Lower leg skin (tissue), 3 donors: ENCODE data around the gene NOSTRIN.

Experiments used
- CTCF ChIP-seq, 3 donors: fragments of 450-650 bp; IDR thresholded peaks; one replicate each; pipeline ENCODE4 v1.5.1; 2016; ENCODE audit warnings: antibody characterized with exemption in 3 of 3, mild to moderate bottlenecking in 3 of 3, moderate library complexity in 2 of 3
- POLR2A ChIP-seq, 2 donors: fragments of 450-650 bp; IDR thresholded peaks; one replicate each; pipeline ENCODE4 v1.6.1; 2016 to 2017; ENCODE audit warnings: antibody characterized with exemption in 2 of 2, mild to moderate bottlenecking in 1 of 2, moderate library complexity in 1 of 2

- TF ChIP-seq CTCF (IDR thresholded peaks at IDR 0.05) (no peak), POLR2A (IDR thresholded peaks at IDR 0.05) (no peak)
Observed at GRCh38 chr2:168819050-168819715, 16.7 kb downstream of the NOSTRIN start.
